PC-3 (cell line): ENCODE data around the gene TSHZ2.

Source experiments
- CTCF ChIP-seq: fragments of 300-600 bp; sonication (generic); conservative IDR thresholded peaks from 2 replicates; pipeline ENCODE4 v1.5.1; 2017; ENCODE audit warnings: antibody characterized with exemption, low read depth, mild to moderate bottlenecking, low read length
- EZH2 ChIP-seq: fragments of 300-600 bp; sonication (generic); IDR thresholded peaks from one replicate; pipeline ENCODE4 v1.6.1; 2017; ENCODE audit warnings: antibody characterized with exemption, mild to moderate bottlenecking, low read length; ENCODE audit not compliant: unreplicated experiment
- EZH2phosphoT487 ChIP-seq: fragments of 300-600 bp; sonication (generic); IDR thresholded peaks from 2 replicates; pipeline ENCODE4 v1.6.1; 2018; ENCODE audit warnings: mild to moderate bottlenecking, antibody characterized with exemption, low read length, borderline replicate concordance

GRCh38 chr20:53003420-53004154, 31.4 kb downstream of the TSHZ2 start:
- no peak for TF ChIP-seq CTCF
- no peak for TF ChIP-seq EZH2
- TF ChIP-seq EZH2phosphoT487 = no peak
